G401 (cell line): Measurements from ENCODE around the gene URI1. TPM values are rescaled to one million over a fixed set of nuclear protein-coding genes. Genes with fewer than 3 reads are reported as not detected.

ENCODE experiments used
- DNase-seq: peaks from one replicate; pipeline ENCODE4 v3.0.0-alpha.2; 2015; ENCODE audit warnings: low spot score
- in situ Hi-C: cut with HindIII; loops from 2 replicates; pipeline ENCODE4 v1.10.0; 2016; ENCODE audit warnings: low sequenced_read_pairs, mixed read lengths
- total RNA-seq: library from RNA; depleted of rRNA; stranded (reverse); fragments of >200 nt; shearing (Covaris generic); gene quantifications from 2 replicates; pipeline ENCODE4 v1.2.3, GENCODE V29; 2014; rRNA removed

URI1 gene
- total RNA-seq, 1 experiment from 2014 or later, result 56.5 TPM

DNA sequence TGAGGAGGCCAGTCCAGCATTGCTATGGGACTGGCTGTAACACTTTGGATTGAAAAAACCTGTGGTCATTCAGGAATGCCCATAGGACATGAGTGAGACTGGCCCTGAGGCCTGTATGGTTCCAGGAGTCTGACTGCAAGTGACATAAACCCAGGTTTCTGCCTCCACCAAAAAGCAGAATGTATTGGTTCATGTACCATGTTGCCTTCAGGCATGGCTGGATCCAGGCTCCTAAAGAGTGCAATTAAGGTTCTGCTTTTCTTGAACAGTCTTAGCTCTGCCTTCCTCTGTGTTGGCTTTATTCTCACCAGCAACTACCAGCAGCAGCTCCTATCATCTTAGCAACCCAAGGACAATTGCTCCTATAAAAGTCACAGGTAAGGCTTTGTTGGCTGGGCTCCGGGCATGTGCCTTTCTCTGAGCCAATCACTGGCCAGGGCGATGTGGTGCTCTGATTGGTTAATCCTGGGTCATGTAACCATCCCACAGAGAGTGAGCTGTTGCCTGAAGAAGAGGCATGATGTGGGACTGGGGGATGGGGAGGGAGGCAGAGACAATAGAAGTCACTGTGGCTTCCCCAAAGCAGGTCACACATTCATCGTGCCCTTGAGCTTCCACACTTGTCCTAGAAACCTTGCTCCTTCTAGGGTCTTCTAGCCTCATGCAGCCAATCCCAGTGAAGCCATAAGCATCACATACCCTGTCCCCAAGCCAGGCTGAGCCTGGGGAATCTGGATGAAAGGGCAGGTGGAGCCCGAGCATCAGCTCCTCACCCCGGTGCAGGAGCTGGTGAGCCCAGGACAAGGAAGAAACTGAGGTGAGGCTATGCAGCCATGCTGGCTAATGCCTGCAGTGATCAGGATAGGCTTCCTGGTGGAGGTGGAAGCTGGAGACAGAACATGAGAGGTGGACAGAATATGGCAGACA, 123.9 kb downstream of the URI1 start:
- in situ Hi-C loops, result no loop called here
- peak; percentile 19 for DNase-seq

Other genes with a start within 250 kb of the URI1 start
- gene C19orf12, start 227.0 kb upstream of the URI1 start, total RNA-seq, result 29.9 and 32.0 TPM in 2 replicates
- gene CCNE1, start 130.2 kb upstream of the URI1 start, total RNA-seq, result 50.8 and 76.0 TPM in 2 replicates